ENCODE data around the gene PCBP2.

DNA sequence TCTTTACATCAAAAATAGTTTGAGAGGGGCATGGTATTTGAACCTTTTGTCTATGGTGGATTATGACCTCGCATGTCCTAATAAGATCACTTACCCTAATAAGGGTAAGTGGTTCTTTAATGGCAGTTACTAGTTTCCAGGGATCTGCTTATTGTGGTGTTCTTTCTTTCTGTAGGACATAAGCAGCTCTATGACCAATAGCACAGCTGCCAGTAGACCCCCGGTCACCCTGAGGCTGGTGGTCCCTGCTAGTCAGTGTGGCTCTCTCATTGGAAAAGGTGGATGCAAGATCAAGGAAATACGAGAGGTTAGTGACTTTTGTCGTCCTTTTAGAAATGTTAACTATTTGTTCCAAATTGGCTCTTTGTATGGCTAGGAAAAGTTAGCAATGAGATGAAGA lies 7.2 kb downstream of the PCBP2 start:
- no peak for TF ChIP-seq ZFX (IDR thresholded peaks at IDR 0.05)
- TF ChIP-seq, protein P1, sequence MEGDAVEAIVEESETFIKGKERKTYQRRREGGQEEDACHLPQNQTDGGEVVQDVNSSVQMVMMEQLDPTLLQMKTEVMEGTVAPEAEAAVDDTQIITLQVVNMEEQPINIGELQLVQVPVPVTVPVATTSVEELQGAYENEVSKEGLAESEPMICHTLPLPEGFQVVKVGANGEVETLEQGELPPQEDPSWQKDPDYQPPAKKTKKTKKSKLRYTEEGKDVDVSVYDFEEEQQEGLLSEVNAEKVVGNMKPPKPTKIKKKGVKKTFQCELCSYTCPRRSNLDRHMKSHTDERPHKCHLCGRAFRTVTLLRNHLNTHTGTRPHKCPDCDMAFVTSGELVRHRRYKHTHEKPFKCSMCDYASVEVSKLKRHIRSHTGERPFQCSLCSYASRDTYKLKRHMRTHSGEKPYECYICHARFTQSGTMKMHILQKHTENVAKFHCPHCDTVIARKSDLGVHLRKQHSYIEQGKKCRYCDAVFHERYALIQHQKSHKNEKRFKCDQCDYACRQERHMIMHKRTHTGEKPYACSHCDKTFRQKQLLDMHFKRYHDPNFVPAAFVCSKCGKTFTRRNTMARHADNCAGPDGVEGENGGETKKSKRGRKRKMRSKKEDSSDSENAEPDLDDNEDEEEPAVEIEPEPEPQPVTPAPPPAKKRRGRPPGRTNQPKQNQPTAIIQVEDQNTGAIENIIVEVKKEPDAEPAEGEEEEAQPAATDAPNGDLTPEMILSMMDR (conservative IDR thresholded peaks at IDR 0.05) = no peak
